Tongue (tissue), 2 donors: ENCODE results near the gene ANKRD17. TPM values are rescaled to one million over a fixed set of nuclear protein-coding genes. Genes with fewer than 3 reads are reported as not detected.
"Not testable (repeated sequence)": the region's sequence is repeated elsewhere in the genome, so short reads cannot be mapped to it uniquely, and the experiment has no call there.

Experiments
- DNase-seq: peaks from one replicate; pipeline ENCODE4 v3.0.0-alpha.2; 2015
- total RNA-seq: library from RNA; depleted of rRNA; stranded (reverse); fragments of >200 nt; gene quantifications from one replicate; pipeline ENCODE4 v1.2.3, GENCODE V29; 2014

The ANKRD17 gene
- total RNA-seq, 1 donor from 2014 or later = 90.9 TPM

GRCh38 chr4:73244945-73245601 lies 13.5 kb downstream of the ANKRD17 start:
- no peak for DNase-seq

DNA sequence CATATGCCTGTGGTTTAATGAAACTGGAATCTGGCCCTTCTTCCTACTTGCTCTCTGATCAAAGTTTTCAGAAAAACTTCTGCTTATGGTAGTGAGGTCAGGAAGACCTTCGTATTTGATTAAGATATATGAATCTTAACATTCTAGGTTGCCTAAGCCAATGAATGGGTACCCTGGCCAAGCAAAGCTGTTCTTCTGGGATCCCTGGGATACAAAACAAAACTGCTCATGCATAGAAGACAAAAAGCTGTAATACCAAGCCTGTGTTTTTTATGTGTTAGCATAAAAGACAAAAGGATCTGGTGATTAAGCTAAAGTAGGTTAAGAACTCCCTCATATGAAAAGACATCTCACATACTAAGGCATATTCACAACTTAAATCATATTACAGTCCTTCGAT lies 21.6 kb downstream of the ANKRD17 start:
- no peak for DNase-seq

- DNase-seq = no peak
Observed at GRCh38 chr4:73236151-73236550, 22.4 kb downstream of the ANKRD17 start.

DNA sequence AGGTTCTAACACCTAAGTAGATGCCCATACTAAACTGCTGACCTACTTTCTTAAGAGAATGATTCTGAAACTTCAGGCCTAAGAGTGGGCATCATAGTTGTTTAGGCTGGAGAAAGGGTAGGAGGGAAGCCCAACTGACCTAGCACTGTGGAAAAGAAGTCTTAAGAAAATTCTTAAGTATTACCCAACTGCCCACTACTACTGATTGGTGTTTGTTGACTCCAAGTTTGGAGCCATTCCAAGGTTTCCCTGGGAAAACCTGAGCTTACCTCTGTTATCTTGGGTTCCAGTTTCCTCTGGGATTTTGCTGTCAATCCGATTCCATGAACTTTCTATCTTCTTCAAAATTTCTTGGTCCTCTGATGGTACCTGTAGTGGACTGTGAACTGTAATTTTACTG lies 23.9 kb downstream of the ANKRD17 start:
- no peak for DNase-seq

DNA sequence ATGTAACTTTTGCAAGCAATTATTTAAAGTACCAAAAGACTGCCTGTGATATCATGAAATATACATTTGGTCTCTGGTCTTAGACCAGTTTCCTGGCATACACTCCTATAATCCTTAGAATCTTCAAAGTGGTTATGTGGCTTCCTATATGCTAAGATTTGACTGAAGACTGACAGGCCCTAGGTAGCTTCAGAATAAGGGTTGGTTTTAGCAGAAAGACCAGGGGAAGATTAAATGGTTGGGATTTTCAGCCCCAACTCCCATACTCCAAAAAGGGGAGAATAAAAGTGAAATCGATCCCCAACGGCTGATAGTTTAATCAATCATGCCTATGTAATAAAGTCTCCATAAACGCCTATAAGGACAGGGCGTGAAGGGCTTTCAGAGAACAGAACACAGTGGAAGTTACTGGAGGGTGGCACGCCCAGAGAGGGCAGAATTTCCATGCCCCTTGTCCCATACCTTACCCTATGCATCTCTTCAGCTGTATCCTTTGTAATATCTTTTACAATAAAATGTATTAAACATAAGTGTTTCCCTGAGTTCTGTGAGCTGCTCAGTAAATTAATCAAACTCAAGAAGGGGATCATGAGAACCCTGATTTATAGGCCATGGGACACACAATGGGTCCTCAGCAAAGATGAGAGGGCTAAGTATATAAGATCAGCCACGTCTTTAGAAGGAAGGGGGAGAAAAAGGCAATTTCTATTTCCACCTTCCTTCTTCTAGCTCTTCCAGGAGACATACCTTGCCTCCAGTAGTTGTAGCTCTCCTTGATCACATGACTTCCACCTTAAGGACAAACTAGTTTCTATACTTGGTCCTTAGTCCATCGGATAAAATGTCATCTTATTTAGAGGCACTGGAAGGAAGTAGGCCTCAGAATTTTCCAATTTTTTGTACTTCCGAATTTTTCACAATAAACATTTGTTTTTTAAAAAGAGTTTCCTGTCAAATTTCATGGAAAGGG lies 26.8 kb downstream of the ANKRD17 start:
- no peak for DNase-seq

- DNase-seq = no peak
Observed at GRCh38 chr4:73230865-73231517, 27.6 kb downstream of the ANKRD17 start.

- not testable (repeated sequence) for DNase-seq
Observed at GRCh38 chr4:73228800-73229199, 29.8 kb downstream of the ANKRD17 start.

DNA sequence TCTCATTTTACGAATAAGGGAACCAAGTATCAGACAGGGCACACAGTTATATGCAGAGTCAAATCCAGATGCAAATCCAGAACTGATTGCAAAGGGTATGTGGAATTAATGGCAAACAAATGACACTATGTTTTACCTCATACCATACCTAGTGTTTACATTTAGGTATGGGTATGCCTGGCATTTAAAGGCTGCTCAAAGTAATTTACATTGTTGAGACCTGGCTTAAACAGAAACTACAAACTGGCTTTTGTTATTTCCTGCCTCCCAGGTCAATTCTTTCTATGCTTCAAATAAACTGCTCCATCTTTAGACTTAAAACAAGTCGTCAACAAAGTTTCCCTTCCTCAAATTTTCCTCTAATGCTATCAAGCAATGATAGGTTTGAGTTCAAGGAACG lies 33.7 kb downstream of the ANKRD17 start:
- no peak for DNase-seq

GRCh38 chr4:73223258-73223650 lies 35.3 kb downstream of the ANKRD17 start:
- no peak for DNase-seq

DNA sequence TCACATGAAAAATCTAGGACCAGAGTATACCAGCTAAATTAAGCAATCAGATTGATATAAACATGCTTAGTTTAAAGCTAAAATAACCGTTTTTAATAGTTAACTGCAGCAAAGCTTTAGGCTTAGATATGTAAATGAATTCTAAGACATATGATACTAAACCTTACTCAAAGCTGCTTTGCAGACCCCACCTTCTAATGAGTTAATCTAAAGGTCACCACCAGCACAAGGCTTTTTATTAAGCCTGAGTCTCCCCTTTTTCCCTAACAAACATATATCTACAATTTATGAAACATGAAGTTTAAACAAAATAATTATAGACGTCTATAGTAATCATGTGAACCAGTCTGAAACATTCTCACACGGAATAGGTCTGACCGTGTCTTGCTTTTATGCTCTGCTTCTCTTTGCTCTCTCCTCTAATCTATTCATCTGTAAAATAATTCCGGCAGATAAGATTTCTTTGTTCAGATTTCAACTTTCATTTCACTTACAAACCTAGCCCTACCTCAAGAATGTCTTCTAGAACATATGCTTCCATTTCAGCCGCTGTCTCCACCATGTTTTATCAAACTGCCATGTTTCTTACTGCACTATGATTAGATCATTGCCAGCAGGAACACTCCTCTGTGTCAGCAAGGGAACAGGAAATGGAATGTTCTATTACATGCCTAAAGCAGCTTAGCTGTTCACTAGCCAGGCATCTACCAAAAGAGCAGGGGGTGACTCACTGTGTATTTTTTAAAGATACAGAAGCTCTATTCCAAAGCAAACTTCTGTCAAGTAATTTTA lies 35.9 kb downstream of the ANKRD17 start:
- DNase-seq = peak; percentile 95

- peak; percentile 12 for DNase-seq
Observed at GRCh38 chr4:73221734-73222133, 36.9 kb downstream of the ANKRD17 start.

GRCh38 chr4:73220815-73221214 lies 37.8 kb downstream of the ANKRD17 start:
- DNase-seq = no peak

DNA sequence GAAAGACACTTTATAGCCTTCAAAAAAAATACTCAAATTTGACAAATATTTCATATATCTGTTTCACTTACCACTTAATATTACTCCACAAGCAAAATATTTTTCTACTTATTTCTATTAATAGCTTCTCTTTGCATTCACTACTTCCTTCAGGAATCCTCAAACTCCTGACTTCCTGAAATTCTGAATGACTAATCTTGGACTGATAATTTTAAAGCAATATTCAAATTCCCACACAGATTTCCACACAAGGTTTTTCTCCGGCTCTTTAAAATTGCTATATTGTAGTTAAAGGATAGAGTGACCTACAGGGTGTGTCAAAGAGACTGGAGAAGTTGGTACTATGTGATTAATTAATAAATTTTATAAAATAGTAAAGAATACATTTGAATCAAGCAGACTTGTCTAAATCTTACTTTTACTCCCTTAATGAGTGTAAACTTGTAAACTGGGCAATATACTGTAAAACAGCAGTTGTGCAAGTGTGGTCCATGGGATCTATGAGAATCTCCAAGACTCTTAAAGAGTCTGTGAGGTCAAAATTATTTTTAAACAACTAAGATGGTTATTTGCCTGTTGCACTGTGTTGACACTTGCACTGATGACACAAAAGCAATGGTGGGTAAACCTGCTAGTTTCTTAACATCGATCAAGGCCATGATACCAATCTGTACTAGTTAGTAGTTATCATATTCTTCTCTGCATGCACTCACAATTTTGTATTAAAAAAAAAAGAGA lies 44.5 kb downstream of the ANKRD17 start:
- DNase-seq = no peak

DNA sequence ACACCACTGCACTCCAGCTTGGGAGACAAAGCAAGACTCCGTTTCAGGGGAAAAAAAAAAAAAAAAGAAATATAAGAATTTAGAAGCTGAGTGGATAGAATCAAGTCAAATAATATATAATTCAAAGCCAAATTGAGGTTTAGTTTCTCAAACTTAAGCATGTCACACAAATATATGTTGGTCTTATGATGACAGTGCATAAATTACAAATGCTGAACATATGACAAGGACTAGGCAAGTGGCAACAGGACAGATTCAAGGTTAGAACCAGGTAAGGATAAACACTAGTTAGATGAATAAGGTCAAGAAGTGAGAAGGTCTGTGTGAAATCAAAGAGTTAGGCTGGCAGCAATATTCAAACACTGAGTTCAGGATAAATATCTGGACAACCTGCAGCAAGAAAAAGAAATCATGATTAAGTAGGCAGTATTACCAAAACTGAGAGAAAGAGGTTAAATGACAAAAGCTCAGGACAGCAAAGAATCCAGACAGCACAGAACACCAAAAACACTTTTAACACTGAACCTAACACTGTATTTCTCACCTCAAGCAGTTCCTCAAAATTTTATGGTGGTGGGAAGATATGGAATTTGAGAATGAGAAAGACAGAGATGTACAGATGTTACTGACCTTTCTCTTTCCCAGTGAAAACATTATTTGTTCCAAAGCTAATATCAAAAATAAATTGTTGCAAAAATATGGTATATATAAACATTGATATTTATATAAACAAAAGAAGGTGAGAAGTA lies 45.4 kb downstream of the ANKRD17 start:
- no peak for DNase-seq

GRCh38 chr4:73211968-73212367 lies 46.6 kb downstream of the ANKRD17 start:
- DNase-seq = no peak

GRCh38 chr4:73208376-73208775 lies 50.2 kb downstream of the ANKRD17 start:
- DNase-seq = no peak

- DNase-seq = no peak
Observed at GRCh38 chr4:73206236-73206635, 52.4 kb downstream of the ANKRD17 start.

DNA sequence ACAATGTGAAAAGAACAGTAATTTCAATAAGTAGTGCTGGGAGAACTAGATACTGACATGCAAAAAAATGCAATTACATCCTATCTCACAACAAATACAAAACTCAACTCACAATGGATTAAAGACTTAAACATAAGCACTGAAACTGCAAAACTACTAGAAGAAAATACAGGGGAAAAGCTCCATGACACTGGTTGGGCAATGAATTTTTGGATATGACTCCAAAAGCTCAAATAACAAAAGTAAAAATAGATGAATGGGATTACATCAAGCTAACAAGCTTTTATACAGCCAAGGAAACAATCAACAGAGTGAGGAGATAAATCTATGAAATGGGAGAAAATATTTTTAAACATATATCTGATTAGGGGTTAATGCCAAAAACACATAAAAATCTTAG lies 53.1 kb downstream of the ANKRD17 start:
- no peak for DNase-seq

DNA sequence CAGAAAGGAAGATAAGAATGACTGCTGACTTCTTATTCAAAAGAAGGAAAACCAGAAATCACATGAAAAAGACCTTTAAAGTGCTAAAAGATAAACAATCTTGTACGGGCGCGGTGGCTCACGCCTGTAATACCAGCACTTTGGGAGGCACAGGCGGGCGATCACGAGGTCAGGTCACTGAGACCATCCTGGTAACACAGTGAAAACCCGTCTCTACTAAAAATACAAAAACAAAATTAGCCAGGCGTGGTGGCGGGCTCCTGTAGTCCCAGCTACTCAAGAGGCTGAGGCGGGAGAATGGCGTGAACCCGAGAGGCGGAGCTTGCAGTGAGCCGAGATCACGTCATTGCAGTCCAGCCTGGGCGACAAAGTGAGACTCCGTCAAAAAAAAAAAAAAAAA lies 54.6 kb downstream of the ANKRD17 start:
- DNase-seq = not testable (repeated sequence)

- no peak for DNase-seq
Observed at GRCh38 chr4:73197220-73197619, 61.4 kb downstream of the ANKRD17 start.

GRCh38 chr4:73194064-73194463 lies 64.5 kb downstream of the ANKRD17 start:
- no peak for DNase-seq
